H1 (cell line): Measurements from ENCODE around the gene RAD51B.

Experiments
- CHD2 ChIP-seq: IDR thresholded peaks from 2 replicates; pipeline ENCODE4 v1.6.1; 2012; ENCODE audit warnings: low read length, improper control_type of control experiment
- CTCF ChIP-seq, 3 experiments: IDR thresholded peaks; 1 replicate in 2 of 3; 2 replicates in 1 of 3; pipeline versions ENCODE4 v1.5.1 to v1.6.1; 2011; ENCODE audit warnings: low read length in 3 of 3, mild to moderate bottlenecking in 3 of 3, inconsistent platforms in 2 of 3, low read depth in 1 of 3, moderate library complexity in 1 of 3; ENCODE audit not compliant: insufficient read depth in 1 of 3; ENCODE audit errors: control extremely low read depth in 1 of 3

- no peak for TF ChIP-seq CHD2
- TF ChIP-seq CTCF (IDR thresholded peaks at IDR 0.05; ENCODE audit: control extremely low read depth in 1 of 3, insufficient read depth in 1 of 3, low read depth in 1 of 3, low read length in 3 of 3): no peak
Measured at GRCh38 chr14:68020999-68021663, 201.6 kb downstream of the RAD51B start.
